Mesendoderm (in vitro differentiated cells): ENCODE results near the gene LMOD3.

Experiments used
- DNase-seq: peaks from one replicate; pipeline ENCODE4 v3.0.0; 2013
- H2AK5ac ChIP-seq: 2 replicates; pipeline ENCODE4 v1.6.1; 2013; ENCODE audit warnings: low read length, inconsistent platforms
- H2BK120ac ChIP-seq: 2 replicates; pipeline ENCODE4 v1.6.1; 2013; ENCODE audit warnings: low read depth, mild to moderate bottlenecking, low read length, moderate library complexity, mixed read lengths
- H2BK15ac ChIP-seq: replicated peaks from 2 replicates; pipeline ENCODE4 v1.6.1; 2013; ENCODE audit warnings: low read depth, mild to moderate bottlenecking, moderate library complexity
- H2BK5ac ChIP-seq: 2 replicates; pipeline ENCODE4 v1.6.1; 2013; ENCODE audit warnings: low read length, inconsistent platforms
- H3K18ac ChIP-seq: 2 replicates; pipeline ENCODE4 v1.6.1; 2013; ENCODE audit warnings: mild to moderate bottlenecking, low read length, mixed read lengths
- H3K23ac ChIP-seq: one replicate; pipeline ENCODE4 v1.6.1; 2013; ENCODE audit warnings: low read length
- H3K27ac ChIP-seq: 2 replicates; pipeline ENCODE4 v1.5.1; 2013; ENCODE audit warnings: low read depth, mild to moderate bottlenecking, inconsistent platforms, low read length, moderate library complexity
- H3K27me3 ChIP-seq: 2 replicates; pipeline ENCODE4 v1.6.1; 2013; ENCODE audit warnings: low read length, control low read depth, mild to moderate bottlenecking, inconsistent platforms; ENCODE audit not compliant: insufficient read depth, poor library complexity
- H3K36me3 ChIP-seq: 2 replicates; pipeline ENCODE4 v1.6.1; 2013; ENCODE audit warnings: low read length, inconsistent platforms; ENCODE audit not compliant: control insufficient read depth, insufficient read depth
- H3K4ac ChIP-seq: one replicate; pipeline ENCODE4 v1.6.1; 2013; ENCODE audit warnings: low read depth, mild to moderate bottlenecking, low read length, moderate library complexity
- H3K4me1 ChIP-seq: 2 replicates; pipeline ENCODE4 v1.6.1; 2013; ENCODE audit warnings: low read depth, low read length, inconsistent platforms; ENCODE audit not compliant: control insufficient read depth
- H3K4me2 ChIP-seq: 2 replicates; pipeline ENCODE4 v1.6.1; 2013; ENCODE audit warnings: low read length
- H3K4me3 ChIP-seq: 2 replicates; pipeline ENCODE4 v1.5.1; 2013; ENCODE audit warnings: mild to moderate bottlenecking, low read length
- H3K56ac ChIP-seq: one replicate; pipeline ENCODE4 v1.6.1; 2013; ENCODE audit warnings: low read length
- H3K79me1 ChIP-seq: 2 replicates; pipeline ENCODE4 v1.6.1; 2013; ENCODE audit warnings: low read length, inconsistent platforms
- H3K79me2 ChIP-seq: 2 replicates; pipeline ENCODE4 v1.6.1; 2013; ENCODE audit warnings: mild to moderate bottlenecking, low read length; ENCODE audit not compliant: control insufficient read depth, insufficient read depth
- H3K9ac ChIP-seq: 2 replicates; pipeline ENCODE4 v1.6.1; 2013; ENCODE audit warnings: low read length, inconsistent platforms
- H4K5ac ChIP-seq: one replicate; pipeline ENCODE4 v1.6.1; 2013; ENCODE audit warnings: low read length
- H4K8ac ChIP-seq: one replicate; pipeline ENCODE4 v1.6.1; 2013; ENCODE audit warnings: low read depth, mild to moderate bottlenecking, control low read depth, low read length, moderate library complexity
- WGBS: extraction: QIAGEN DNeasy Blood & Tissue Kit; methylation state at CpG from one replicate; pipeline ENCODE4 v1.1.7; 2013; ENCODE audit warnings: low lambda C conversion rate, missing lambda C conversion rate; ENCODE audit not compliant: insufficient coverage; ENCODE audit errors: extremely low coverage; 5-methylcytosine and 5-hydroxymethylcytosine counted together

The LMOD3 gene

GRCh38 chr3:69084326-69085167, 37.8 kb downstream of the LMOD3 start, which contains the start of gene ARL6IP5:
ARL6IP5 (plus strand) TSS chr3:69084937; CDS start chr3:69085048, 111 bp downstream.
- Histone ChIP-seq H3K79me2 (peaks cover 2% of the 10 kb centered on the region), H3K27me3 (no peaks in the 10 kb centered on the region), H2AK5ac (no peak within 1 kb of the TSS), H2BK5ac (no peak within 1 kb of the TSS), H3K9ac (peak within 1 kb of the TSS; percentile 80), H3K27ac (no peak within 1 kb of the TSS), H3K36me3 (no peaks in the 10 kb centered on the region), H3K4ac (peak within 1 kb of the TSS; percentile 81), H4K8ac (peak within 1 kb of the TSS; percentile 58), H3K18ac (peak within 1 kb of the TSS; percentile 88), H3K23ac (no peak within 1 kb of the TSS), H3K79me1 (peaks cover 1% of the 10 kb centered on the region), H4K5ac (no peak within 1 kb of the TSS), H2BK120ac (peak within 1 kb of the TSS; percentile 69), H3K4me2 (peak within 1 kb of the TSS; percentile 76), H2BK15ac (peak within 1 kb of the TSS; percentile 42), H3K4me1 (peaks cover 9% of the 10 kb centered on the region), H3K4me3 (peak within 1 kb of the TSS; percentile 76), H3K56ac (peak within 1 kb of the TSS; percentile 70)
- WGBS = no CpG with 5 or more reads among the region's 32 CpGs
- DNase-seq = peak; percentile 94

DNA sequence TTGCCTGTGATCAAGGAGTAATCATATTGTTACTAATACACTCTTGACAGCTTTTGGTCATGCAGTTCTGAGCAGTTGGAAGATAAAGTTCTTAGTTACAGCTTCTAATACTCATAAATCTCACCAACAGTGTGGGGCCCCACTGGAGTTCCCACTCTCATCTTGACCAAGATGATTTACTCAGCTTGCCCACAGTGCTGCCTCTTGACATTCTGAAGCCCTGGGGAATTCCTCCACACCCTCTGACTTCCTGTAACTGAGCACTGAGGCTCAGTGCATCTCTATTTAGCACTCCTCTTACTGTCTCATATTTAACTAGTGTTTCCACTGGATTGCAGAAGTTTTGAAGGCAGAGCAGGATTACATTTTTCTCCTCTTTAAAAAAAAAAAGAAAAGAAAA, 39.6 kb downstream of the LMOD3 start:
- H4K5ac ChIP-seq = no peak overlapping the region
- no peak overlapping the region for H2BK15ac ChIP-seq
- H3K36me3 ChIP-seq = no peaks in the 10 kb centered on the region
- no peak overlapping the region for H3K4me3 ChIP-seq
- DNase-seq = no peak
- no peak overlapping the region for H3K4ac ChIP-seq
- no peak overlapping the region for H3K18ac ChIP-seq
- H3K4me1 ChIP-seq = peaks cover 7% of the 10 kb centered on the region
- H3K56ac ChIP-seq = no peak overlapping the region
- H2AK5ac ChIP-seq = no peak overlapping the region
- no peak overlapping the region for H3K27ac ChIP-seq
- peaks cover 11% of the 10 kb centered on the region for H3K79me2 ChIP-seq
- no peaks in the 10 kb centered on the region for H3K27me3 ChIP-seq
- peaks cover 1% of the 10 kb centered on the region for H3K79me1 ChIP-seq
- H4K8ac ChIP-seq = no peak overlapping the region
- H2BK5ac ChIP-seq = no peak overlapping the region
- H3K4me2 ChIP-seq = no peak overlapping the region
- H3K23ac ChIP-seq = no peak overlapping the region
- no peak overlapping the region for H2BK120ac ChIP-seq
- no peak overlapping the region for H3K9ac ChIP-seq

DNA sequence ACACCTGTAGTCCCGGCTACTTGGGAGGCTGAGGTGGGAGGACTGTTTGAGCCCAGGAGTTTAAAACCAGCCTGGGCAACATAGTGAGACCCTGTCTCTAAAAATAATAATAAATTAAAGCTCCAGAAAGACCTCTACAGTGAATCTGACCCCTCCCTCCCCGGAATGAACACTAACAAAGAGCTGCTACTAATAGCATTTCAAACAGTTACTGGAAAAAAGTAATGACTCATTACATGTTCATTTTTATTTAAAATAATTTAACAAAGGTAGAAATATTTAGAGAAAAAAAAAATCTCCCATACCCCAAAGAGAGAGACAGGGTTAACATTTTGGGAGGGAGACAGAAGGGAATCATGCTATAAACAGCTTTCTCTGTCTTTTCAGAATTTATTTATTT, 40.0 kb downstream of the LMOD3 start:
- no peak overlapping the region for H3K4me3 ChIP-seq
- no peak overlapping the region for H2BK5ac ChIP-seq
- peaks cover 7% of the 10 kb centered on the region for H3K4me1 ChIP-seq
- H4K8ac ChIP-seq = no peak overlapping the region
- H3K18ac ChIP-seq = no peak overlapping the region
- no peak overlapping the region for H2AK5ac ChIP-seq
- H3K36me3 ChIP-seq = no peaks in the 10 kb centered on the region
- H3K79me2 ChIP-seq = peaks cover 11% of the 10 kb centered on the region
- H3K56ac ChIP-seq = no peak overlapping the region
- no peak overlapping the region for H3K4ac ChIP-seq
- H2BK120ac ChIP-seq = no peak overlapping the region
- H3K9ac ChIP-seq = no peak overlapping the region
- H2BK15ac ChIP-seq = no peak overlapping the region
- DNase-seq = no peak
- no peaks in the 10 kb centered on the region for H3K27me3 ChIP-seq
- H3K79me1 ChIP-seq = peaks cover 1% of the 10 kb centered on the region
- WGBS = no CpG with 5 or more reads among the region's 2 CpGs
- H4K5ac ChIP-seq = no peak overlapping the region
- H3K23ac ChIP-seq = no peak overlapping the region
- no peak overlapping the region for H3K27ac ChIP-seq
- H3K4me2 ChIP-seq = no peak overlapping the region

- Histone ChIP-seq H4K8ac (no peak overlapping the region), H3K79me2 (peaks cover 11% of the 10 kb centered on the region), H3K4me2 (no peak overlapping the region), H3K27me3 (no peaks in the 10 kb centered on the region), H2AK5ac (no peak overlapping the region), H3K4me1 (peaks cover 7% of the 10 kb centered on the region), H2BK5ac (no peak overlapping the region), H3K79me1 (peaks cover 1% of the 10 kb centered on the region), H3K27ac (no peak overlapping the region), H3K23ac (no peak overlapping the region), H3K36me3 (no peaks in the 10 kb centered on the region), H3K18ac (no peak overlapping the region), H2BK15ac (no peak overlapping the region), H2BK120ac (no peak overlapping the region), H3K9ac (no peak overlapping the region), H3K4ac (no peak overlapping the region), H4K5ac (no peak overlapping the region), H3K56ac (no peak overlapping the region), H3K4me3 (no peak overlapping the region)
- DNase-seq = peak; percentile 85
- no CpG with 5 or more reads among the region's 5 CpGs for WGBS
These were observed 40.7 kb downstream of the LMOD3 start for GRCh38 chr3:69081583-69082262.

DNA sequence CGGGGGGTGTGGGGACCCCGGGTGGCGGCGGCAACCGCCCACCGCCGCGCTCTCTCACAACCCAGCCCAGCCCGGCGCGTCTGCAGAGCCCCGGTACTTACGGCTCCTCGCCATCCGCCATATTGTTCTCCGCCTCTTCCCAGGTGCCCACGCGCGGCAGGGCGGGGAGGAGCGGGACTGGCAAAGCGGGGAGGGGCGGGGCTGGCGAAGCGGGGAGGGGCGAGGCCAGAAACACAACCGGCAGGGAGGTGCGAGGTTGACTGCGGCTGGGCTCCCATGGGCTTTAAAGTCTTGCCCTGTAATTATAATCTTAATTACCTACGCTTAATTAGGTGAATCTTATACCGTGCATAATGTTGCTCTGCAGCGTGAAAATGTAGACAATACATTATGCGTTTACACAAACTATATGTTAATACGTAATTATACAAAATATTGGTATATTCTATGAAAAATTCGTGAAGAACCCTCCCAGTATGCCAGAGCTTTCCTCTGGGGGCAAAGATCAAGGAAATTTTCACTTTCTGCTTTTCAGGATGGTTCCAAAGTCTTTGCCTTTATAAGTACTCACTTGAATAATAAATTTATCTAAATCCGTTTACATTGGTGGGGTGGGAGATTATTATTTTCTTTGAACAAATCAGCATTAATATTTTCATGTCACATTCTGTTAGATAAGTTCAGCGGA, 42.0 kb downstream of the LMOD3 start, which contains the start of gene UBA3:
Gene UBA3, minus strand, starts transcription at position 133 of the 688 bp plus-strand sequence. Its CDS starts 12 bp downstream, at position 121.
- H3K56ac ChIP-seq = peak within 1 kb of the TSS; percentile 90
- H3K9ac ChIP-seq = peak within 1 kb of the TSS; percentile 87
- H3K36me3 ChIP-seq = no peaks in the 10 kb centered on the region
- peak within 1 kb of the TSS; percentile 78 for H3K4me3 ChIP-seq
- no CpG with 5 or more reads among the region's 37 CpGs for WGBS
- peak within 1 kb of the TSS; percentile 37 for H3K4me2 ChIP-seq
- peak within 1 kb of the TSS; percentile 67 for H3K23ac ChIP-seq
- peaks cover 2% of the 10 kb centered on the region for H3K4me1 ChIP-seq
- no peak within 1 kb of the TSS for H4K5ac ChIP-seq
- H2BK5ac ChIP-seq = no peak within 1 kb of the TSS
- H2BK15ac ChIP-seq = no peak within 1 kb of the TSS
- peak within 1 kb of the TSS; percentile 100 for H4K8ac ChIP-seq
- peak; percentile 93 for DNase-seq
- H2AK5ac ChIP-seq = no peak within 1 kb of the TSS
- peak within 1 kb of the TSS; percentile 33 for H3K27ac ChIP-seq
- peak within 1 kb of the TSS; percentile 98 for H2BK120ac ChIP-seq
- peaks cover 11% of the 10 kb centered on the region for H3K79me2 ChIP-seq
- H3K27me3 ChIP-seq = no peaks in the 10 kb centered on the region
- peak within 1 kb of the TSS; percentile 100 for H3K4ac ChIP-seq
- peak within 1 kb of the TSS; percentile 100 for H3K18ac ChIP-seq
- peaks cover 1% of the 10 kb centered on the region for H3K79me1 ChIP-seq
